ENCODE measurements around the gene UNKL.

UNKL gene

DNA sequence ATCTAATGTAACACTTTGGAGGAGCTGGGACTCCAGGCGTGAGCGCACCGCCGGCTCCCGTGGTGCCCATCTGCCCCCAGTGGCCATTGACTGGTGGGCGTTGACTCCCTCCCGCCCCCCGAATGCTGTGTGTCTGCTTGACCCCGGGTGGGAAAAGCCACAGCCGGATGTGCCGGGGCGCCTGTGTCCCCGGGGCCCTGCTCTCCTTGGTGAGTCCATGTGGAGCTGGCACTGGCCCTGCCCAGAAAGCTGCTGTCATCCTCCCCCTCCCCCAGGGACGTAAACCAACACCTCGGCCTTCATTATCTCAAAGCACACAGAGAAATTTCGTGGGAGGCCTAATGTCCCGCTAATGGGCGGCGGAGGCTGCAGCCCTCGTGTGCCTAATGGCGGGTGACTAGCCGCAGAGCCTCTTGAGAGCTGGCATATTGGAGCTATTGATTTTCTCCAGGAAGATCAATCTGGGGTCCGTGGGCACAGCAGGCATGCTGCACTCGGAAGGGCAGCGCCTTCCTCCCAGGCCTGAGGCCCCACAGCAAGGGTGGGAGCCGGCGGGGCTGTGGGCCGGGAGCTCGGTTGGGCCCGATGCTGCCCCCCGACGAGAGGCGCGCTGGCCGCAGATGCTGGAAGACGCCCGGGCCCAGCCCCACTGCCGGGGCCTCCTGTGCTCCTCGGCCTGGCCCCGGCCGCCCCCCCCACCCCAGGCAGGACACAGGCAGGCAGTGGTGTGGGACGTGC lies 12.4 kb upstream of the UNKL start:
- Histone ChIP-seq H3K9me3 (ENCODE audit: insufficient read depth, low read length, severe bottlenecking) (no peaks in the 10 kb centered on the region), H3K4me1 (ENCODE audit: insufficient read depth, low read length) (peaks cover 5% of the 10 kb centered on the region), H3K27me3 (ENCODE audit: insufficient read depth, low read length, poor library complexity) (no peaks in the 10 kb centered on the region), H2AFZ (ENCODE audit: low read depth, low read length) (no peak overlapping the region), H3K4me3 (ENCODE audit: low read depth in 1 of 2, low read length in 2 of 2) (no peak overlapping the region), H3K9ac (ENCODE audit: low read depth, low read length) (no peak overlapping the region), H4K20me1 (ENCODE audit: insufficient read depth, low read length) (no peaks in the 10 kb centered on the region), H3K36me3 (ENCODE audit: insufficient read depth, low read length) (no peaks in the 10 kb centered on the region), H3K4me2 (ENCODE audit: insufficient read depth, low read length) (no peak overlapping the region), H3K79me2 (ENCODE audit: insufficient read depth, low read length) (no peaks in the 10 kb centered on the region), H3K27ac (ENCODE audit: low read length) (no peak overlapping the region)
- TF ChIP-seq EZH2 (IDR thresholded peaks at IDR 0.05; ENCODE audit: borderline replicate concordance, low read depth, low read length, severe bottlenecking) (no peak), CTCF (IDR thresholded peaks at IDR 0.05; ENCODE audit: borderline replicate concordance, extremely low read depth, low read length, poor library complexity, severe bottlenecking) (no peak)
- ATAC-seq (ENCODE audit: insufficient read depth, low read depth) (no peak), DNase-seq (no peak)

DNA sequence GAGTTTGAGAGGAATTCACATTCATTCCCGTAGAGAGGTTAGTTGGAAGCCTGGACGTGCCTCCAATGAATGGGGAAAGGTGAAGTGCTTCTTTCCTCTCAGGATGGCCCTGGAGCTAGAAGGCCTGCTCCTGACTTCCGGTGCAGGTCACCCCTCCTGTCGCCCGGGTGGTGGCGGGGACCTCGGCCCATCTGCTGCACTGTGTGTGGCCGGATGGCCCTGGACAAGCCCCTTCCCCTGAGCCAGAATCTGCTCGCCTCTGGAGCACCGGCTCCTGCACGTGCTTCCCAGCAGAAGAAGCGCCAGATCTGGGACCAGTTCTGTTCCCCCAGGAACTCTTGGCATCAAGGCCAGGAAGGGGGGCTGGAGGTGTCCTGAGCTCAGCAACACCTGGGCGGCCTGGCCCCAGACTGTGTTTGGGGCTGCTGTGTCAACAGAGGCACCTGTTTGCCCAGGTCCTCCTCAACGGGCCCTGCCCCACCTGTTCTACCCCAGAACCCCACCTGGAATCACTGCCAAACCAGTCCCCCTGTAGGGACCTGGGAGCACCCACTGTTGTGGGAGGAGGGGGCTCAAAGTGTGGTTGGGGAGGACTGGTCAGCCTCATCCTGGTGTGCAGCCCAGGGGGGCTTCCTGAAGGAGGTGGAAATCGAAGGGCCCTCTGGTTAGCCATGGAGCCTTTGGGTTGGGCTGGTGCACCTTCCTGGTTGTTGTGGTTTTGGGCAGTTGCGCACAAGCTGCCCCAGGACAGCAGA lies 11.3 kb upstream of the UNKL start:
- Histone ChIP-seq H2AFZ (ENCODE audit: low read depth, low read length) (no peak overlapping the region), H3K4me2 (ENCODE audit: insufficient read depth, low read length) (no peak overlapping the region), H3K4me3 (ENCODE audit: low read depth in 1 of 2, low read length in 2 of 2) (no peak overlapping the region), H3K9ac (ENCODE audit: low read depth, low read length) (no peak overlapping the region), H3K27me3 (ENCODE audit: insufficient read depth, low read length, poor library complexity) (no peaks in the 10 kb centered on the region), H3K79me2 (ENCODE audit: insufficient read depth, low read length) (no peaks in the 10 kb centered on the region), H3K4me1 (ENCODE audit: insufficient read depth, low read length) (peaks cover 12% of the 10 kb centered on the region), H4K20me1 (ENCODE audit: insufficient read depth, low read length) (no peaks in the 10 kb centered on the region), H3K9me3 (ENCODE audit: insufficient read depth, low read length, severe bottlenecking) (no peaks in the 10 kb centered on the region), H3K27ac (ENCODE audit: low read length) (no peak overlapping the region), H3K36me3 (ENCODE audit: insufficient read depth, low read length) (no peaks in the 10 kb centered on the region)
- TF ChIP-seq CTCF (IDR thresholded peaks at IDR 0.05; ENCODE audit: borderline replicate concordance, extremely low read depth, low read length, poor library complexity, severe bottlenecking) (no peak), EZH2 (IDR thresholded peaks at IDR 0.05; ENCODE audit: borderline replicate concordance, low read depth, low read length, severe bottlenecking) (no peak)
- DNase-seq (no peak), ATAC-seq (ENCODE audit: insufficient read depth, low read depth) (no peak)

DNA sequence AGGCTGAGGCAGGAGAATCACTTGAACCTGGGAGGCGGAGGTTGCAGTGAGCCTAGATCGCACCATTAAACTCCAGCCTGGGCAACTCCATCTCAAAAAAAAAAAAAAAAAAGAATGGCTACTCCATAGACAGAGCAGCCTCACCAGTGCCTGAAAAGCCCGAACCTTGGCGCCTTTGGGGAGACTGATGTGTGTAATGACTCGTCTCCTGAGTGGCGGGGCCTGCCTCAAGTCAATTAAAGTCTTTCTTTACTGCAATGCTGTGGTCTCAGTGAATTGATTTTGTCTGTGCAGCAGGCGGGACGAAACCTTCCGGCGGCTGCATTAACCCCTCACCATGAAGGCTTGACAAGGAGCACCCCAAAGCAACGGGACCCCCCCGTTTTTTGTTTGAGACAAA lies 9.5 kb upstream of the UNKL start:
- no peak for TF ChIP-seq CTCF (IDR thresholded peaks at IDR 0.05; ENCODE audit: borderline replicate concordance, extremely low read depth, low read length, poor library complexity, severe bottlenecking)
- no peak for TF ChIP-seq EZH2 (IDR thresholded peaks at IDR 0.05; ENCODE audit: borderline replicate concordance, low read depth, low read length, severe bottlenecking)
- Histone ChIP-seq H3K4me1 (ENCODE audit: insufficient read depth, low read length) (peaks cover 24% of the 10 kb centered on the region), H3K36me3 (ENCODE audit: insufficient read depth, low read length) (peaks cover 4% of the 10 kb centered on the region; the same call in 1 of the 2 replicates), H3K9me3 (ENCODE audit: insufficient read depth, low read length, severe bottlenecking) (no peaks in the 10 kb centered on the region), H4K20me1 (ENCODE audit: insufficient read depth, low read length) (peaks cover 8% of the 10 kb centered on the region), H3K9ac (ENCODE audit: low read depth, low read length) (no peak overlapping the region), H3K4me2 (ENCODE audit: insufficient read depth, low read length) (no peak overlapping the region), H2AFZ (ENCODE audit: low read depth, low read length) (no peak overlapping the region), H3K27ac (ENCODE audit: low read length) (no peak overlapping the region), H3K27me3 (ENCODE audit: insufficient read depth, low read length, poor library complexity) (no peaks in the 10 kb centered on the region), H3K79me2 (ENCODE audit: insufficient read depth, low read length) (peaks cover 15% of the 10 kb centered on the region), H3K4me3 (ENCODE audit: low read depth in 1 of 2, low read length in 2 of 2) (no peak overlapping the region)
- DNase-seq (no peak), ATAC-seq (ENCODE audit: insufficient read depth, low read depth) (no peak)
